Loucy (cell line): ENCODE measurements around the gene CADM1.

Source experiments
- H2AFZ ChIP-seq: fragments of 200-600 bp; sonication (generic); 2 replicates; pipeline ENCODE4 v1.6.0; 2016; ENCODE audit warnings: antibody characterized with exemption, mild to moderate bottlenecking, low read length, moderate library complexity
- H3F3A ChIP-seq: fragments of 200-600 bp; 2 replicates; pipeline ENCODE4 v1.6.0; 2016; ENCODE audit warnings: antibody characterized with exemption, low read depth, mild to moderate bottlenecking
- H3K27me3 ChIP-seq: fragments of 200-600 bp; sonication (generic); 2 replicates; pipeline ENCODE4 v1.6.1; 2014; ENCODE audit warnings: low read length, mild to moderate bottlenecking; ENCODE audit not compliant: insufficient read depth, poor library complexity, severe bottlenecking
- H3K36me3 ChIP-seq: fragments of 200-600 bp; sonication (generic); 2 replicates; pipeline ENCODE4 v1.6.1; 2016; ENCODE audit warnings: low read length; ENCODE audit not compliant: insufficient read depth
- H3K4me1 ChIP-seq: fragments of 200-600 bp; sonication (generic); 2 replicates; pipeline ENCODE4 v1.5.1; 2014; ENCODE audit warnings: low read length, mild to moderate bottlenecking; ENCODE audit not compliant: insufficient read depth, poor library complexity, severe bottlenecking
- H3K4me2 ChIP-seq: fragments of 200-600 bp; sonication (generic); 2 replicates; pipeline ENCODE4 v1.6.0; 2014; ENCODE audit warnings: antibody characterized with exemption, low read length, low read depth, mild to moderate bottlenecking; ENCODE audit not compliant: poor library complexity, severe bottlenecking
- H3K4me3 ChIP-seq: fragments of 200-600 bp; sonication (generic); 2 replicates; pipeline ENCODE4 v1.5.1; 2014; ENCODE audit warnings: low read length, mild to moderate bottlenecking, mixed read lengths; ENCODE audit not compliant: poor library complexity, severe bottlenecking
- H3K79me2 ChIP-seq: fragments of 200-600 bp; sonication (generic); 2 replicates; pipeline ENCODE4 v1.6.1; 2014; ENCODE audit warnings: low read length; ENCODE audit not compliant: insufficient read depth
- H3K9ac ChIP-seq: fragments of 200-600 bp; sonication (generic); 2 replicates; pipeline ENCODE4 v1.6.0; 2014; ENCODE audit warnings: mild to moderate bottlenecking, low read depth, low read length, moderate library complexity; ENCODE audit not compliant: poor library complexity, severe bottlenecking
- H3K9me2 ChIP-seq: fragments of 200-600 bp; sonication (generic); replicated peaks from 2 replicates; pipeline ENCODE4 v1.6.1; 2016; ENCODE audit warnings: low read depth, low read length, mixed read lengths
- H3K9me3 ChIP-seq: fragments of 200-600 bp; sonication (generic); 2 replicates; pipeline ENCODE4 v1.6.1; 2014; ENCODE audit warnings: mild to moderate bottlenecking, antibody characterized with exemption, low read length, low read depth; ENCODE audit not compliant: insufficient read depth
- H4K20me1 ChIP-seq: fragments of 200-600 bp; sonication (generic); 2 replicates; pipeline ENCODE4 v1.6.0; 2014; ENCODE audit warnings: antibody characterized with exemption, low read length, mild to moderate bottlenecking; ENCODE audit not compliant: insufficient read depth, poor library complexity, severe bottlenecking
- CTCF ChIP-seq: fragments of 200-600 bp; sonication (generic); conservative IDR thresholded peaks from 2 replicates; pipeline ENCODE4 v1.5.1; 2014; ENCODE audit warnings: mild to moderate bottlenecking, antibody characterized with exemption, low read length
- EZH2phosphoT487 ChIP-seq: fragments of 200-600 bp; IDR thresholded peaks from 2 replicates; pipeline ENCODE4 v1.6.1; 2018; ENCODE audit warnings: antibody characterized with exemption, mild to moderate bottlenecking, moderate library complexity, borderline replicate concordance

CADM1 gene

GRCh38 chr11:115466122-115466521 is 38.1 kb downstream of the CADM1 start:
- no peaks in the 10 kb centered on the region for H3K27me3 ChIP-seq
- no peaks in the 10 kb centered on the region for H3K79me2 ChIP-seq
- H3K9me3 ChIP-seq: no peaks in the 10 kb centered on the region
- no peaks in the 10 kb centered on the region for H3K9me2 ChIP-seq
- no peak overlapping the region for H3K9ac ChIP-seq
- H2AFZ ChIP-seq: no peak overlapping the region
- H3K36me3 ChIP-seq: no peaks in the 10 kb centered on the region
- no peaks in the 10 kb centered on the region for H3F3A ChIP-seq
- H4K20me1 ChIP-seq: no peaks in the 10 kb centered on the region
- no peak overlapping the region for H3K4me3 ChIP-seq
- no peak overlapping the region for H3K4me2 ChIP-seq
- TF ChIP-seq CTCF: no peak
- no peak for TF ChIP-seq EZH2phosphoT487
- no peaks in the 10 kb centered on the region for H3K4me1 ChIP-seq

- H2AFZ ChIP-seq: no peak overlapping the region
- no peaks in the 10 kb centered on the region for H3K79me2 ChIP-seq
- H3K4me2 ChIP-seq: no peak overlapping the region
- H3K4me3 ChIP-seq: no peak overlapping the region
- H4K20me1 ChIP-seq: no peaks in the 10 kb centered on the region
- TF ChIP-seq EZH2phosphoT487 (no peak), CTCF (no peak)
- no peaks in the 10 kb centered on the region for H3F3A ChIP-seq
- H3K9ac ChIP-seq: no peak overlapping the region
- no peaks in the 10 kb centered on the region for H3K36me3 ChIP-seq
- no peaks in the 10 kb centered on the region for H3K4me1 ChIP-seq
- H3K9me3 ChIP-seq: no peaks in the 10 kb centered on the region
- no peaks in the 10 kb centered on the region for H3K27me3 ChIP-seq
- H3K9me2 ChIP-seq: no peaks in the 10 kb centered on the region
Measured at GRCh38 chr11:115464269-115464668, 39.9 kb downstream of the CADM1 start.

- H3K9ac ChIP-seq: no peak overlapping the region
- no peaks in the 10 kb centered on the region for H3K36me3 ChIP-seq
- no peaks in the 10 kb centered on the region for H3K27me3 ChIP-seq
- H2AFZ ChIP-seq: no peak overlapping the region
- H3K4me1 ChIP-seq: no peaks in the 10 kb centered on the region
- H3K4me3 ChIP-seq: no peak overlapping the region
- H4K20me1 ChIP-seq: no peaks in the 10 kb centered on the region
- H3K9me2 ChIP-seq: no peaks in the 10 kb centered on the region
- H3K9me3 ChIP-seq: no peaks in the 10 kb centered on the region
- TF ChIP-seq CTCF (no peak), EZH2phosphoT487 (no peak)
- no peak overlapping the region for H3K4me2 ChIP-seq
- H3F3A ChIP-seq: no peaks in the 10 kb centered on the region
- no peaks in the 10 kb centered on the region for H3K79me2 ChIP-seq
Measured at GRCh38 chr11:115463606-115464005, 40.6 kb downstream of the CADM1 start.
